Mesenchymal stem cell (in vitro differentiated cells and primary cell): ENCODE measurements around the gene MARCHF3.
A peak's percentile ranks its signal among the peaks of the same experiment; 100 is the strongest.

Experiments
- DNase-seq: peaks from one replicate; pipeline ENCODE4 v3.0.0-alpha.2; 2013
- H2AFZ ChIP-seq: one replicate; pipeline ENCODE4 v1.6.1; 2013; ENCODE audit warnings: low read depth, mild to moderate bottlenecking, control low read depth, inconsistent platforms, low read length, moderate library complexity
- H2AK5ac ChIP-seq: 2 replicates; pipeline ENCODE4 v1.6.1; 2013; ENCODE audit warnings: low read length, moderate library complexity, mild to moderate bottlenecking, inconsistent platforms; ENCODE audit not compliant: severe bottlenecking
- H2BK120ac ChIP-seq: one replicate; pipeline ENCODE4 v1.6.1; 2013; ENCODE audit warnings: low read depth, mild to moderate bottlenecking, inconsistent platforms, low read length, moderate library complexity
- H2BK12ac ChIP-seq, 2 experiments: one replicate each; pipeline ENCODE4 v1.6.1; 2013; ENCODE audit warnings: inconsistent platforms in 2 of 2, low read length in 2 of 2, mild to moderate bottlenecking in 2 of 2, moderate library complexity in 2 of 2, control low read depth in 1 of 2
- H2BK15ac ChIP-seq: one replicate; pipeline ENCODE4 v1.6.1; 2013; ENCODE audit warnings: mild to moderate bottlenecking, low read depth, inconsistent platforms; ENCODE audit not compliant: poor library complexity, severe bottlenecking
- H2BK5ac ChIP-seq: 2 replicates; pipeline ENCODE4 v1.6.1; 2013; ENCODE audit warnings: low read depth, mild to moderate bottlenecking, low read length, control low read depth, inconsistent platforms; ENCODE audit not compliant: poor library complexity, severe bottlenecking
- H3K14ac ChIP-seq, 2 experiments: one replicate each; pipeline ENCODE4 v1.6.1; 2013; ENCODE audit warnings: inconsistent platforms in 2 of 2, low read length in 2 of 2, control low read depth in 1 of 2, mild to moderate bottlenecking in 1 of 2, moderate library complexity in 1 of 2
- H3K18ac ChIP-seq, 2 experiments: one replicate each; pipeline ENCODE4 v1.6.1; 2013; ENCODE audit warnings: inconsistent platforms in 2 of 2, low read length in 2 of 2, control low read depth in 1 of 2, low read depth in 1 of 2, mild to moderate bottlenecking in 1 of 2
- H3K23ac ChIP-seq, 2 experiments: one replicate each; pipeline ENCODE4 v1.6.1; 2013; ENCODE audit warnings: inconsistent platforms in 2 of 2, low read length in 2 of 2, mild to moderate bottlenecking in 2 of 2, moderate library complexity in 2 of 2, control low read depth in 1 of 2
- H3K27ac ChIP-seq: 2 replicates; pipeline ENCODE4 v1.5.1; 2013; ENCODE audit warnings: mild to moderate bottlenecking, moderate library complexity, low read length, control low read depth, inconsistent platforms; ENCODE audit not compliant: poor library complexity, severe bottlenecking
- H3K27me3 ChIP-seq, 2 experiments: 2 replicates each; pipeline versions ENCODE4 v1.6.1 to v1.7.0; 2013; ENCODE audit warnings: low read length in 2 of 2, mild to moderate bottlenecking in 2 of 2, moderate library complexity in 2 of 2, control low read depth in 1 of 2, inconsistent platforms in 1 of 2; ENCODE audit not compliant: control insufficient read depth in 1 of 2, insufficient read depth in 1 of 2
- H3K36me3 ChIP-seq, 2 experiments: 2 replicates each; pipeline versions ENCODE4 v1.6.1 to v1.7.0; 2013; ENCODE audit warnings: low read length in 2 of 2, control low read depth in 1 of 2, inconsistent platforms in 1 of 2, low read depth in 1 of 2, mild to moderate bottlenecking in 1 of 2; ENCODE audit not compliant: insufficient read depth in 2 of 2, control insufficient read depth in 1 of 2
- H3K4ac ChIP-seq, 2 experiments: one replicate each; pipeline ENCODE4 v1.6.1; 2013; ENCODE audit warnings: inconsistent platforms in 2 of 2, low read length in 2 of 2, mild to moderate bottlenecking in 2 of 2, moderate library complexity in 2 of 2, control low read depth in 1 of 2, low read depth in 1 of 2
- H3K4me1 ChIP-seq: 2 replicates; pipeline ENCODE4 v1.6.1; 2013; ENCODE audit warnings: low read depth, low read length, control low read depth; ENCODE audit not compliant: control insufficient read depth, insufficient read depth
- H3K4me2 ChIP-seq: 2 replicates; pipeline ENCODE4 v1.6.1; 2013; ENCODE audit warnings: low read length, mild to moderate bottlenecking, inconsistent platforms; ENCODE audit not compliant: poor library complexity, severe bottlenecking
- H3K4me3 ChIP-seq, 2 experiments: 2 replicates each; pipeline versions ENCODE4 v1.5.1 to v1.7.0; 2013; ENCODE audit warnings: low read length in 2 of 2, mild to moderate bottlenecking in 2 of 2, control low read depth in 1 of 2, low read depth in 1 of 2; ENCODE audit not compliant: insufficient read depth in 1 of 2
- H3K79me1 ChIP-seq: replicated peaks from 2 replicates; pipeline ENCODE4 v1.6.1; 2013; ENCODE audit warnings: mild to moderate bottlenecking, control low read depth, low read length, inconsistent platforms; ENCODE audit not compliant: poor library complexity, severe bottlenecking
- H3K9ac ChIP-seq: 2 replicates; pipeline ENCODE4 v1.7.0; 2013; ENCODE audit warnings: mild to moderate bottlenecking, low read length, moderate library complexity
- H3K9me3 ChIP-seq: 2 replicates; pipeline ENCODE4 v1.7.0; 2013; ENCODE audit warnings: mild to moderate bottlenecking, low read length; ENCODE audit not compliant: control insufficient read depth
- H4K8ac ChIP-seq: one replicate; pipeline ENCODE4 v1.6.1; 2013; ENCODE audit warnings: inconsistent platforms, mild to moderate bottlenecking, low read length, moderate library complexity
- H4K91ac ChIP-seq: one replicate; pipeline ENCODE4 v1.6.1; 2013; ENCODE audit warnings: mild to moderate bottlenecking, low read length, inconsistent platforms
- WGBS: methylation state at CpG from one replicate; pipeline ENCODE4 v1.1.7; 2013; ENCODE audit warnings: mixed read lengths; 5-methylcytosine and 5-hydroxymethylcytosine counted together

MARCHF3 gene

GRCh38 chr5:127046343-127047072, 16.1 kb upstream of the MARCHF3 start:
- H3K4ac ChIP-seq: no peak overlapping the region
- no peak overlapping the region for H3K18ac ChIP-seq
- H2BK12ac ChIP-seq: no peak overlapping the region
- no peak overlapping the region for H2AK5ac ChIP-seq
- no peak overlapping the region for H3K27ac ChIP-seq
- WGBS: 88% methylated on average over 4 of the region's 4 CpGs
- H4K8ac ChIP-seq: no peak overlapping the region
- H3K4me1 ChIP-seq: no peaks in the 10 kb centered on the region
- no peak for DNase-seq
- H3K27me3 ChIP-seq: no peaks in the 10 kb centered on the region
- no peak overlapping the region for H2AFZ ChIP-seq
- no peaks in the 10 kb centered on the region for H3K36me3 ChIP-seq
- no peak overlapping the region for H2BK120ac ChIP-seq
- no peak overlapping the region for H4K91ac ChIP-seq
- H3K79me1 ChIP-seq: no peaks in the 10 kb centered on the region
- H3K4me2 ChIP-seq: no peak overlapping the region
- no peak overlapping the region for H2BK5ac ChIP-seq
- no peak overlapping the region for H3K9ac ChIP-seq
- no peaks in the 10 kb centered on the region for H3K9me3 ChIP-seq
- no peak overlapping the region for H2BK15ac ChIP-seq
- no peak overlapping the region for H3K14ac ChIP-seq
- no peak overlapping the region for H3K23ac ChIP-seq
- no peak overlapping the region for H3K4me3 ChIP-seq

- no peak overlapping the region for H3K9ac ChIP-seq
- H3K4me2 ChIP-seq: no peak overlapping the region
- no peaks in the 10 kb centered on the region for H3K4me1 ChIP-seq
- H3K23ac ChIP-seq: no peak overlapping the region
- no peaks in the 10 kb centered on the region for H3K9me3 ChIP-seq
- H2AK5ac ChIP-seq: no peak overlapping the region
- H4K8ac ChIP-seq: no peak overlapping the region
- no peak overlapping the region for H3K27ac ChIP-seq
- no peaks in the 10 kb centered on the region for H3K79me1 ChIP-seq
- no peak overlapping the region for H3K4me3 ChIP-seq
- H2AFZ ChIP-seq: no peak overlapping the region
- H3K18ac ChIP-seq: no peak overlapping the region
- H2BK120ac ChIP-seq: no peak overlapping the region
- H2BK5ac ChIP-seq: no peak overlapping the region
- no peak overlapping the region for H3K4ac ChIP-seq
- H3K27me3 ChIP-seq: no peaks in the 10 kb centered on the region
- 83% methylated on average over 1 of the region's 2 CpGs for WGBS
- H3K36me3 ChIP-seq: no peaks in the 10 kb centered on the region
- DNase-seq: no peak
- H4K91ac ChIP-seq: no peak overlapping the region
- no peak overlapping the region for H3K14ac ChIP-seq
- no peak overlapping the region for H2BK15ac ChIP-seq
- no peak overlapping the region for H2BK12ac ChIP-seq
These were observed 12.2 kb upstream of the MARCHF3 start for GRCh38 chr5:127042593-127042992.

- Histone ChIP-seq H3K4me3 (no peak overlapping the region), H2BK120ac (no peak overlapping the region), H3K4ac (no peak overlapping the region), H3K18ac (no peak overlapping the region), H3K9me3 (no peaks in the 10 kb centered on the region), H3K4me1 (no peaks in the 10 kb centered on the region), H3K23ac (no peak overlapping the region), H2AK5ac (no peak overlapping the region), H4K91ac (no peak overlapping the region), H3K27ac (no peak overlapping the region), H3K14ac (no peak overlapping the region), H3K79me1 (no peaks in the 10 kb centered on the region), H2BK5ac (no peak overlapping the region), H4K8ac (no peak overlapping the region), H3K27me3 (no peaks in the 10 kb centered on the region), H2BK12ac (no peak overlapping the region), H2BK15ac (no peak overlapping the region), H3K4me2 (no peak overlapping the region), H2AFZ (no peak overlapping the region), H3K9ac (no peak overlapping the region), H3K36me3 (no peaks in the 10 kb centered on the region)
- no CpG with 5 or more reads among the region's 3 CpGs for WGBS
- peak; percentile 8 for DNase-seq
These were observed 11.2 kb upstream of the MARCHF3 start for GRCh38 chr5:127041571-127041970.

- WGBS: 44% methylated on average over 8 of the region's 9 CpGs
- Histone ChIP-seq H2BK5ac (no peak overlapping the region), H3K9me3 (no peaks in the 10 kb centered on the region), H2AFZ (no peak overlapping the region), H2BK15ac (no peak overlapping the region), H3K4me2 (no peak overlapping the region), H3K27me3 (no peaks in the 10 kb centered on the region), H4K8ac (no peak overlapping the region), H3K36me3 (no peaks in the 10 kb centered on the region), H3K23ac (no peak overlapping the region), H2BK120ac (no peak overlapping the region), H2AK5ac (no peak overlapping the region), H3K9ac (no peak overlapping the region), H3K79me1 (no peaks in the 10 kb centered on the region), H3K27ac (no peak overlapping the region), H4K91ac (no peak overlapping the region), H3K18ac (peak overlapping the region in 1 of 2 experiments; percentile 22), H2BK12ac (no peak overlapping the region), H3K4ac (no peak overlapping the region), H3K4me1 (no peaks in the 10 kb centered on the region), H3K14ac (no peak overlapping the region), H3K4me3 (no peak overlapping the region)
- DNase-seq: no peak
These were observed 10.6 kb upstream of the MARCHF3 start for GRCh38 chr5:127040796-127041520.
